Muscle layer of duodenum (tissue), 2 donors: ENCODE measurements around the gene KCNG4.
"Not testable (repeated sequence)": the region's sequence is repeated elsewhere in the genome, so short reads cannot be mapped to it uniquely, and the experiment has no call there.

Experiments used
- H3K27ac ChIP-seq: one replicate; pipeline ENCODE4 v1.7.0; 2013; ENCODE audit warnings: mild to moderate bottlenecking, low read length
- H3K27me3 ChIP-seq: one replicate; pipeline ENCODE4 v1.7.0; 2013; ENCODE audit warnings: low read depth, mild to moderate bottlenecking, control low read depth, low read length
- H3K36me3 ChIP-seq, 2 donors: one replicate each; pipeline ENCODE4 v1.7.0; 2013; ENCODE audit warnings: low read length in 2 of 2, control low read depth in 1 of 2, mild to moderate bottlenecking in 1 of 2; ENCODE audit not compliant: insufficient read depth in 2 of 2, control insufficient read depth in 1 of 2
- H3K4me1 ChIP-seq, 2 donors: one replicate each; pipeline ENCODE4 v1.7.0; 2013; ENCODE audit warnings: low read length in 2 of 2, mild to moderate bottlenecking in 2 of 2, control low read depth in 1 of 2, moderate library complexity in 1 of 2; ENCODE audit not compliant: insufficient read depth in 2 of 2, control insufficient read depth in 1 of 2
- H3K4me3 ChIP-seq, 2 donors: one replicate each; pipeline ENCODE4 v1.7.0; 2013; ENCODE audit warnings: low read length in 2 of 2, low read depth in 1 of 2, mild to moderate bottlenecking in 1 of 2
- H3K9me3 ChIP-seq, 2 donors: one replicate each; pipeline ENCODE4 v1.7.0; 2013; ENCODE audit warnings: low read length in 2 of 2, control low read depth in 1 of 2, mild to moderate bottlenecking in 1 of 2; ENCODE audit not compliant: control insufficient read depth in 1 of 2
- donor health status: healthy.

The KCNG4 gene

GRCh38 chr16:84205976-84206691 is 33.7 kb downstream of the KCNG4 start:
- Histone ChIP-seq H3K9me3 (no peaks in the 10 kb centered on the region), H3K27me3 (no peaks in the 10 kb centered on the region), H3K4me3 (no peak overlapping the region), H3K36me3 (no peaks in the 10 kb centered on the region), H3K4me1 (no peaks in the 10 kb centered on the region), H3K27ac (no peak overlapping the region)

- H3K27ac ChIP-seq, H3K36me3 ChIP-seq, H3K27me3 ChIP-seq, H3K9me3 ChIP-seq, H3K4me3 ChIP-seq, H3K4me1 ChIP-seq: not testable (repeated sequence)
Measured at GRCh38 chr16:84205123-84205522, 34.7 kb downstream of the KCNG4 start.

GRCh38 chr16:84204551-84204950 is 35.3 kb downstream of the KCNG4 start:
- not testable (repeated sequence) for H3K36me3 ChIP-seq, H3K4me3 ChIP-seq, H3K27me3 ChIP-seq, H3K9me3 ChIP-seq, H3K27ac ChIP-seq, H3K4me1 ChIP-seq

- H3K9me3 ChIP-seq = no peaks in the 10 kb centered on the region
- H3K27me3 ChIP-seq = no peaks in the 10 kb centered on the region
- no peaks in the 10 kb centered on the region for H3K36me3 ChIP-seq
- no peak overlapping the region for H3K4me3 ChIP-seq
- no peak overlapping the region for H3K27ac ChIP-seq
- peaks cover 0 to 4% of the 10 kb centered on the region in 2 donors for H3K4me1 ChIP-seq
Measured at GRCh38 chr16:84199861-84200260, 40.0 kb downstream of the KCNG4 start.

GRCh38 chr16:84199097-84199496 is 40.7 kb downstream of the KCNG4 start:
- Histone ChIP-seq H3K4me3 (no peak overlapping the region), H3K27ac (no peak overlapping the region)

GRCh38 chr16:84198401-84198800 is 41.4 kb downstream of the KCNG4 start:
- H3K27ac ChIP-seq = no peak overlapping the region
- no peaks in the 10 kb centered on the region for H3K9me3 ChIP-seq
- H3K4me1 ChIP-seq = peaks cover 0 to 4% of the 10 kb centered on the region in 2 donors
- no peak overlapping the region for H3K4me3 ChIP-seq
- no peaks in the 10 kb centered on the region for H3K27me3 ChIP-seq
- H3K36me3 ChIP-seq = no peaks in the 10 kb centered on the region

More at GRCh38 chr16:84199097-84199496, 40.7 kb downstream of the KCNG4 start:
- no peaks in the 10 kb centered on the region for H3K36me3 ChIP-seq
- H3K27me3 ChIP-seq = no peaks in the 10 kb centered on the region
- H3K9me3 ChIP-seq = no peaks in the 10 kb centered on the region
- H3K4me1 ChIP-seq = peaks cover 0 to 4% of the 10 kb centered on the region in 2 donors

GRCh38 chr16:84197466-84198128 is 42.2 kb downstream of the KCNG4 start:
- H3K36me3 ChIP-seq = no peaks in the 10 kb centered on the region
- no peaks in the 10 kb centered on the region for H3K27me3 ChIP-seq
- H3K9me3 ChIP-seq = no peaks in the 10 kb centered on the region
- no peak overlapping the region for H3K27ac ChIP-seq
- no peak overlapping the region for H3K4me3 ChIP-seq
- peaks cover 0 to 4% of the 10 kb centered on the region in 2 donors for H3K4me1 ChIP-seq

- Histone ChIP-seq H3K27ac (no peak overlapping the region), H3K27me3 (no peaks in the 10 kb centered on the region), H3K4me1 (peaks cover 0 to 4% of the 10 kb centered on the region in 2 donors), H3K4me3 (no peak overlapping the region), H3K9me3 (no peaks in the 10 kb centered on the region), H3K36me3 (no peaks in the 10 kb centered on the region)
Measured at GRCh38 chr16:84196727-84197394, 43.0 kb downstream of the KCNG4 start.

GRCh38 chr16:84196101-84196500 is 43.7 kb downstream of the KCNG4 start:
- Histone ChIP-seq H3K9me3 (no peaks in the 10 kb centered on the region), H3K27ac (no peak overlapping the region), H3K36me3 (no peaks in the 10 kb centered on the region), H3K4me3 (no peak overlapping the region), H3K27me3 (no peaks in the 10 kb centered on the region), H3K4me1 (peaks cover 0 to 4% of the 10 kb centered on the region in 2 donors)

- Histone ChIP-seq H3K27me3 (no peaks in the 10 kb centered on the region), H3K27ac (no peak overlapping the region), H3K9me3 (no peaks in the 10 kb centered on the region), H3K4me1 (peaks cover 0 to 4% of the 10 kb centered on the region in 2 donors), H3K4me3 (no peak overlapping the region), H3K36me3 (no peaks in the 10 kb centered on the region)
Measured at GRCh38 chr16:84195201-84196093, 44.4 kb downstream of the KCNG4 start.
